HEK293 (cell line): ENCODE data around the gene SSBP3.
"Not testable (repeated sequence)": the region's sequence is repeated elsewhere in the genome, so short reads cannot be mapped to it uniquely, and the experiment has no call there.

Source experiments
- HOXD13 ChIP-seq: sonication (generic); formaldehyde crosslinking; IDR thresholded peaks from 2 replicates; pipeline ENCODE4 v1.8.0; 2022; ENCODE audit warnings: missing genetic modification reagents, borderline replicate concordance
- OSR2 ChIP-seq: fragments of 450-650 bp; formaldehyde crosslinking; IDR thresholded peaks from 2 replicates; pipeline ENCODE4 v1.5.1; 2016; ENCODE audit warnings: missing biosample characterization, missing genetic modification characterization
- REPIN1 ChIP-seq: fragments of 450-650 bp; formaldehyde crosslinking; IDR thresholded peaks from 2 replicates; pipeline ENCODE4 v1.5.1; 2017; ENCODE audit warnings: missing biosample characterization, missing genetic modification characterization, low read depth
- YY2 ChIP-seq: fragments of 450-650 bp; formaldehyde crosslinking; IDR thresholded peaks from 2 replicates; pipeline ENCODE4 v1.5.1; 2016; ENCODE audit warnings: missing biosample characterization, missing genetic modification characterization
- ZBTB7A ChIP-seq: fragments of 450-650 bp; formaldehyde crosslinking; IDR thresholded peaks from 2 replicates; pipeline ENCODE4 v1.5.1; 2016; ENCODE audit warnings: low read depth, missing biosample characterization, missing genetic modification characterization
- ZBTB8A ChIP-seq: fragments of 450-650 bp; formaldehyde crosslinking; IDR thresholded peaks from 2 replicates; pipeline ENCODE4 v1.5.1; 2016; ENCODE audit warnings: missing biosample characterization, missing genetic modification characterization
- ZNF274 ChIP-seq, 2 experiments: fragments of 200-500 bp in 1 of 2; fragments of 450-650 bp in 1 of 2; sonication (Bioruptor generic) in 1 of 2; formaldehyde crosslinking in 1 of 2; IDR thresholded peaks; 2 replicates each; pipeline versions ENCODE4 v1.5.1 to v1.6.1; 2014 to 2016; ENCODE audit warnings: borderline replicate concordance in 1 of 2, inconsistent platforms in 1 of 2, low read length in 1 of 2, missing biosample characterization in 1 of 2, missing genetic modification characterization in 1 of 2
- ZNF324 ChIP-seq: fragments of 450-650 bp; formaldehyde crosslinking; IDR thresholded peaks from 2 replicates; pipeline ENCODE4 v1.5.1; 2016; ENCODE audit warnings: missing biosample characterization, missing genetic modification characterization
- ZNF335 ChIP-seq: fragments of 450-650 bp; formaldehyde crosslinking; conservative IDR thresholded peaks from 2 replicates; pipeline ENCODE4 v1.5.1; 2016; ENCODE audit warnings: missing biosample characterization, missing genetic modification characterization
- ZNF558 ChIP-seq: fragments of 450-650 bp; formaldehyde crosslinking; IDR thresholded peaks from 2 replicates; pipeline ENCODE4 v1.5.1; 2016; ENCODE audit warnings: missing biosample characterization, missing genetic modification characterization
- ZSCAN23 ChIP-seq: fragments of 450-650 bp; formaldehyde crosslinking; IDR thresholded peaks from 2 replicates; pipeline ENCODE4 v1.5.1; 2016; ENCODE audit warnings: missing biosample characterization, missing genetic modification characterization
- ZSCAN30 ChIP-seq: fragments of 450-650 bp; IDR thresholded peaks from 2 replicates; pipeline ENCODE4 v1.5.1; 2018; ENCODE audit warnings: missing biosample characterization, mild to moderate bottlenecking, missing genetic modification characterization, moderate library complexity
- TF ChIP-seq, protein P1 (sequence below): fragments of 450-650 bp; formaldehyde crosslinking; IDR thresholded peaks from 2 replicates; pipeline ENCODE4 v1.5.1; 2016; ENCODE audit warnings: missing biosample characterization, missing genetic modification characterization
- TF ChIP-seq, protein P2 (sequence below): fragments of 450-650 bp; formaldehyde crosslinking; IDR thresholded peaks from 2 replicates; pipeline ENCODE4 v1.5.1; 2016; ENCODE audit warnings: missing biosample characterization, missing genetic modification characterization

DNA sequence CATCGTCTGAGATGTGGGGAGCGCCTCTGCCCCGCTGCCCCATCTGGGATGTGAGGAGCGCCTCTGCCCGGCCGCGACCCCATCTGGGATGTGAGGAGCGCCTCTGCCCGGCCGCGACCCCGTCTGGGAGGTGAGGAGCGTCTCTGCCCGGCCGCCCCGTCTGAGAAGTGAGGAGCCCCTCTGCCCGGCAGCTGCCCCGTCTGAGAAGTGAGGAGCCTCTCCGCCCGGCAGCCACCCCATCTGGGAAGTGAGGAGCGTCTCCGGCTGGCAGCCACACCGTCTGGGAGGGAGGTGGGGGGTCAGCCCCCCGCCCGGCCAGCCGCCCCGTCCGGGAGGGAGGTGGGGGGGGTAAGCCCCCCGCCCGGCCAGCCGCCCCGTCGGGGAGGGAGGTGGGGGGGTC lies 173.0 kb downstream of the SSBP3 start:
- TF ChIP-seq ZSCAN30 (tag by site-specific recombination); YY2; ZBTB8A (tag by site-specific recombination); ZNF324 (tag by site-specific recombination); OSR2 (tag by site-specific recombination); ZNF558; ZBTB7A; ZNF274 (IDR thresholded peaks at IDR 0.05; ENCODE audit: low read length); ZNF274 (tag by site-specific recombination; IDR thresholded peaks at IDR 0.05; ENCODE audit: borderline replicate concordance); HOXD13; ZSCAN23 (tag by site-specific recombination); REPIN1 (tag by site-specific recombination); ZNF335 (tag by site-specific recombination): not testable (repeated sequence)
- TF ChIP-seq, protein P1, sequence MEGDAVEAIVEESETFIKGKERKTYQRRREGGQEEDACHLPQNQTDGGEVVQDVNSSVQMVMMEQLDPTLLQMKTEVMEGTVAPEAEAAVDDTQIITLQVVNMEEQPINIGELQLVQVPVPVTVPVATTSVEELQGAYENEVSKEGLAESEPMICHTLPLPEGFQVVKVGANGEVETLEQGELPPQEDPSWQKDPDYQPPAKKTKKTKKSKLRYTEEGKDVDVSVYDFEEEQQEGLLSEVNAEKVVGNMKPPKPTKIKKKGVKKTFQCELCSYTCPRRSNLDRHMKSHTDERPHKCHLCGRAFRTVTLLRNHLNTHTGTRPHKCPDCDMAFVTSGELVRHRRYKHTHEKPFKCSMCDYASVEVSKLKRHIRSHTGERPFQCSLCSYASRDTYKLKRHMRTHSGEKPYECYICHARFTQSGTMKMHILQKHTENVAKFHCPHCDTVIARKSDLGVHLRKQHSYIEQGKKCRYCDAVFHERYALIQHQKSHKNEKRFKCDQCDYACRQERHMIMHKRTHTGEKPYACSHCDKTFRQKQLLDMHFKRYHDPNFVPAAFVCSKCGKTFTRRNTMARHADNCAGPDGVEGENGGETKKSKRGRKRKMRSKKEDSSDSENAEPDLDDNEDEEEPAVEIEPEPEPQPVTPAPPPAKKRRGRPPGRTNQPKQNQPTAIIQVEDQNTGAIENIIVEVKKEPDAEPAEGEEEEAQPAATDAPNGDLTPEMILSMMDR = not testable (repeated sequence)
- TF ChIP-seq, protein P2, sequence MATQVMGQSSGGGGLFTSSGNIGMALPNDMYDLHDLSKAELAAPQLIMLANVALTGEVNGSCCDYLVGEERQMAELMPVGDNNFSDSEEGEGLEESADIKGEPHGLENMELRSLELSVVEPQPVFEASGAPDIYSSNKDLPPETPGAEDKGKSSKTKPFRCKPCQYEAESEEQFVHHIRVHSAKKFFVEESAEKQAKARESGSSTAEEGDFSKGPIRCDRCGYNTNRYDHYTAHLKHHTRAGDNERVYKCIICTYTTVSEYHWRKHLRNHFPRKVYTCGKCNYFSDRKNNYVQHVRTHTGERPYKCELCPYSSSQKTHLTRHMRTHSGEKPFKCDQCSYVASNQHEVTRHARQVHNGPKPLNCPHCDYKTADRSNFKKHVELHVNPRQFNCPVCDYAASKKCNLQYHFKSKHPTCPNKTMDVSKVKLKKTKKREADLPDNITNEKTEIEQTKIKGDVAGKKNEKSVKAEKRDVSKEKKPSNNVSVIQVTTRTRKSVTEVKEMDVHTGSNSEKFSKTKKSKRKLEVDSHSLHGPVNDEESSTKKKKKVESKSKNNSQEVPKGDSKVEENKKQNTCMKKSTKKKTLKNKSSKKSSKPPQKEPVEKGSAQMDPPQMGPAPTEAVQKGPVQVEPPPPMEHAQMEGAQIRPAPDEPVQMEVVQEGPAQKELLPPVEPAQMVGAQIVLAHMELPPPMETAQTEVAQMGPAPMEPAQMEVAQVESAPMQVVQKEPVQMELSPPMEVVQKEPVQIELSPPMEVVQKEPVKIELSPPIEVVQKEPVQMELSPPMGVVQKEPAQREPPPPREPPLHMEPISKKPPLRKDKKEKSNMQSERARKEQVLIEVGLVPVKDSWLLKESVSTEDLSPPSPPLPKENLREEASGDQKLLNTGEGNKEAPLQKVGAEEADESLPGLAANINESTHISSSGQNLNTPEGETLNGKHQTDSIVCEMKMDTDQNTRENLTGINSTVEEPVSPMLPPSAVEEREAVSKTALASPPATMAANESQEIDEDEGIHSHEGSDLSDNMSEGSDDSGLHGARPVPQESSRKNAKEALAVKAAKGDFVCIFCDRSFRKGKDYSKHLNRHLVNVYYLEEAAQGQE (tag by site-specific recombination) = not testable (repeated sequence)
